ENCODE data around the gene TMEM259.

Gene TMEM259

DNA sequence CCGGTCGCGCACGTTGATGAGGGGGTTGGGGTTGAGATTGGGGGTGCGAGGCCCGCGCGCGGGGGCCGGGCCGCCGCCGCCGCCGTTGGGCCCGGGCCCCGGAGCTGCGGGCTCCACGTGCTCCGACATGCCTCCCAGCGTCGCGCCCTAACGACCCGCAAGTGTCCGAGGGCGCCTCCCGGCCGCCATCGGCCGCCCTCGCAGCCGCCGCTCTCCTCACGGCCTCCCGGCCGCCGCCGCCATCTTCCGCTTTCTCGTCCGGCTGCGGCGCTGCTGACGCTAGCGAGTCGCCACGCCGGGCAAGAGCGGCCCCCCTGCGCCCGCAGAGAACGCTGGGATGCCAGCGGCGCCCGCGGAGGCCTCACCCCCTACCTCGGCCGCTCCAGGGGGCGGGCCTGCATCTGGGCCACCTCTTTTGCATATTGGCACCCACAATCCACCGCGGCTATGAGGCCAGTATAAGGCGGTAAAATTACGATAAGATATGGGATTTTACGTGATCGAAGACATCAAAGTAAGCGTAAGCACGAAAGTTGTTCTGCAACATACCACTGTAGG is at the start of gene TMEM259:
Gene TMEM259, minus strand, starts transcription at position 256 of the 558 bp plus-strand sequence. Its CDS starts 127 bp downstream, at position 129.
- peak; percentile 97 for DNase-seq

DNA sequence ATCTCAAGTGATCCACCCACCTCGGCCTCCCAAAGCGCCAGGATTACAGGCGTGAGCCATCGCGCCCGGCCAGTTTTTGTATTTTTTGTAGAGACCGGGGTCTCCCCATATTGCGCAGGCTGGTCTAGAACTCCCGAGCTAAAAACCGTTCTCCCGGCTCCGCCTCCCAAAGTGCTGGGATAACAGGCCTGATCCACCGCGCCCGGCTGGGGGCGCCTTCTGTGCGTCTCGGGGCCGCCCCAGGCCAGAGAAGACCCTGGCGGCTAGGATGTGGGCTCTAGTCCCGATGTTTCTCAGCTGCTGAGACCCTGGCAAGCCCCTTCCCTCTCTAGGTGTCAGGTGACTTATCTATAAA is 49.6 kb upstream of the TMEM259 start:
- DNase-seq = no peak

DNA sequence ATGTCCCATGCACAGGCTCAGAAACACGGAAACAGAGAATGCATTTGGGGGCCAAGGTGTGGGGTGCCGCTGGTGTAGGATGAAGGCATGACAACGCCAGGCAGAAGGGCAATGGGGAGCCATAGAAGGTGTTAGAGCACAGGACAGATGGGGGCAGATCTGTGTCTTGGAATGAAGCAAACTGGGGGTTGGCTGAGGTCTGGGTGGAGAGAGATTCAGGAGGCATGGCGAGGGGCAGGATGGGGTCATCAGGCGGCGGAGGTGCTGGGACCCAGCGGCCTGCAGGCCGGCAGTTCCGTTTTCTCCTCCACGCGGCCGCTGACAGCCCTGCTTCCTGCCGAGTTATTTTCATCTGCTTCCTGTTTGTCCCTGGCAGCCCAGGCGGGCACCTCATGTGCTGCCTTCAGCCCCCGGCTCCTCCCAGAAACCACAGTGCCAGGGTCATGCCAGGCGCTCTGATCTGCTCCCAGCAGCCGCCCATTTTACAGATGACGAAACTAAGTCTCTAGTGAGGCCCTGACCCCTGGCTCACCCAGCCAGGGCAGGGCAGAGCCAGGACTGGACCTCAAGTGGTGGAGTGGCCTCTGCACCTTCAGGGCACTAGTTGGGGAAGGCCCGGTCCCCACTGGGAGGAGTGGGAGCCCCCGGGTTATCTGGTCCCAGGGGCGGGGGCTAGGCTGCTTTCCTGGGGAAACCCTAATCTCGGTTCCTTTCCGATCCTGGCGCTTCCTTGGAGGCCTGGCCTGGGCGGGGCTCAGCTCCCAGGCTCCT is 48.3 kb upstream of the TMEM259 start:
- DNase-seq = peak; percentile 60

DNA sequence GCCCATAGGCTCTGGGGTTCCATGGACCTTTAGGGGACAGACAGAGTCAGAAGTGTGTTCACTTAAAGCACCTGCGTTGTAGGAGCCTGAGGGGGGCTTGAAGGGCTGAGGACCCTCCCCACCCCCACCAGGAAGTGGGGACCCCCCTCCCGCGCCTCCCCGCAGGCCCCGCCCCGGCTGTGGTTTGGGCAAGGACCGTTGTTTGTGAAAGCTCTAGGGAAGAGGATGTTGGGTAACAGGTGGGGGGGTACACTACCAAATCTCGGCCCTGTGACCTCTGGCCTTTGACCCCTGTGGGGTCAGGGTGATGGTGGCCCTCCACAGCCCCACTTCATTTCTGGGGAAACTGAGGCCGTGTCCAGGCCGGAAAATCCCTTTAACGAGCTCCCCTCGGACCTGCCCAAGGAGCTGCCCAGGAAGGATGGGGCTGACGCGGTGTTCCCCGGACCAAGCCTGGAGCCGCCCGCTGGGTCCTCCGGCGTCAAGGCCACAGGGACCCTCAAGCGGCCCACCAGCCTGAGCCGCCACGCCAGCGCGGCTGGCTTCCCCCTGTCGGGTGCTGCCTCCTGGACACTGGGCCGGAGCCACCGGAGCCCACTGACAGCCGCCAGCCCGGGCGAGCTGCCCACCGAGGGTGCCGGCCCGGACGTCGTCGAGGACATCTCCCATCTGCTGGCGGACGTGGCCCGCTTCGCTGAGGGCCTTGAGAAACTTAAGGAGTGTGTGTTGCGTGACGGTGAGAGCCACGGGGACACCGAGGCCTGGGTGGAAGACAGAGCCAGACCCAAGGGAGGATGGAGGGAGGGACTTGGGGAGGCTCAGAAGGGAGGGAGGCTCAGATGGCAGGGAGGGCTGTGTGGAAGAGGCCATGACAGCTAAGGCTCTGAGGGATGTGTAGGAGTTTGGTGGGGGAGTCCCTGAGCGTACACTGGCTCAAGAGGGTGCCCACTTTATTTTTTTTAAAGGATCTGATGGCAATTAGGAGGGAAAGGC is 47.4 kb upstream of the TMEM259 start:
- peak; percentile 72 for DNase-seq

DNA sequence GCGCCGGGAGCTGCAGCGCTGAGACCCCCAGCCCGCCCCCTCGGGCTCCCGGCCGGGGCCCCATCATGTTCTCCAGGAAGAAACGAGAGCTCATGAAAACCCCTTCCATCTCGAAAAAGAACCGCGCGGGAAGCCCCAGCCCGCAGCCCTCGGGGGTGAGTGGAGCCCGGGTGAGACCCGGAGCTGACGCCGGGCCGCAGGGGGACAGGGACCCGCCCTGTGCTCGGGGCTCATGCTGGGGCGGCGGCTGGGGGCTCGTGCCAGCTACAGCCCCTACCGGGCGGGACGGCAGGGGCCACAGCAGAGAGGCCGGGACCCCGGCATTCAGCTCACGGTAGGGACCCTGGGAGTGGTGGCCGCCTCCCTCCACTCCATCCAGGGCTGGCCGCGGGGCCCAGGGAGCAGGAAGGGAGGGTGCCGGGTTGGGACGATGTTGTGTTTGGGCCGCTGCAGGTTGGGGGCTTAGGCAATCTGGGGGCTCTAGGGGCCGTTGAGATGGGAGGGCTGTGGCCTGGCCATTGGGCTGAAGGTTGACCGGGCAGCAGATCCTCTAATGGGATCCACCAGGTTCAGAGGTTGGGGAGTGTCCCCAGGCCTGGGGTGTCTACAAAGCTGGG is 46.5 kb upstream of the TMEM259 start:
- DNase-seq = no peak

DNA sequence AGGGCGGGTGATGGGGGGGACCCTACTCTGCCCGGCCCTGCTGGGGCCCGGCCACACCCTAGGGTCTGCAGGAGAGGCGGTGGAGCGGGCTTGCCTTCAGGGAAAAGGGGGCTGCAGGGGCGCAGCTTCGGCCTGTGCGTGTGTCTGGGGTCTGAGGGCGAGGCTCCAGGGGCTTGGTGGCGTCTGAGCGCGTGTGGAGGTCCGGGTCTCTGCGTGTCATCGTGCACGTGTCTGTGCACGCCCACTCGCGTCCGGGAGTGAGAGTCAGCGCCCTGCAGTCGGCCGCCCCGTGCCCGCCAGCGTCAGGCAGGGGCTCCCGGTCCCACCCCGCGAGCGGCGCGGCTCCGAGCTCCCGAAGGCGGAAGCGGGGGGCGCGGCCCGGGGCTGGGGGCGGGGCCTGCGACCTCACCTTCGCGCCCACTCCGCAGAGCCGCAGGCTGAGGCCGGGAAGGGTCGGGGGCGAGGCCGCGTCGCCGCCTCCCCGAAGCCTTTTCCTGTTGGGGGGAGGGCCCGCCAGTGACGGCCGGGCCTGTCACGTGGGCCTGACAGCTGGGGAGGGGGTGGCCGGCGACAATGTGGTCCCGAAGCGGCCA is 45.9 kb upstream of the TMEM259 start, which contains the start of gene ARHGAP45:
Gene ARHGAP45, plus strand, starts transcription at position 420 of the 593 bp plus-strand sequence. CDS start 239 bp downstream, outside the sequence.
- DNase-seq = peak; percentile 89

DNA sequence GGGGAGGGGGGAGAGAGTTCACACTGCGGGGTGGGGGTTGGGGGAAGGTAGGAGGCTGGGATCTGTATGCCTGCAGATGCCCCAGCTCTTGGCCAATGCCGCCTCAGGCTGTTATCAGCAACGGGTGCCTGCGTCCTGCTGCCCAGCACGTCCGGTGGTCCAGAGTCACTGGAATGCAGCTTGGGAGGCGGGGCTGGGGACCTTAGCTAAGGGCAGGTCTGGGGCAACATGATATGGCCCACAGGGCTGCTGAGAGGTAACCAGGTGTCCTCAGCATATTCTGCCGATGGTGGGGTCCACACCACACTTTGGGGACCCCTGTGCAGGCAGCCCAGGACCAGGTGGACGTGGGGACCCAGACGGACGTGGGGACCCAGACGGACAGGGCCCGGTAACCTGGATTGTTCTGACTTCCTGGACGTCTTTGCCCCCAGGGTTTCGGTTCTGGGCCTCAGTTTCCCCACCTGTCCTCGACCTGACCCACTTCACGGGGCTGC is 45.4 kb upstream of the TMEM259 start:
- DNase-seq = no peak

DNA sequence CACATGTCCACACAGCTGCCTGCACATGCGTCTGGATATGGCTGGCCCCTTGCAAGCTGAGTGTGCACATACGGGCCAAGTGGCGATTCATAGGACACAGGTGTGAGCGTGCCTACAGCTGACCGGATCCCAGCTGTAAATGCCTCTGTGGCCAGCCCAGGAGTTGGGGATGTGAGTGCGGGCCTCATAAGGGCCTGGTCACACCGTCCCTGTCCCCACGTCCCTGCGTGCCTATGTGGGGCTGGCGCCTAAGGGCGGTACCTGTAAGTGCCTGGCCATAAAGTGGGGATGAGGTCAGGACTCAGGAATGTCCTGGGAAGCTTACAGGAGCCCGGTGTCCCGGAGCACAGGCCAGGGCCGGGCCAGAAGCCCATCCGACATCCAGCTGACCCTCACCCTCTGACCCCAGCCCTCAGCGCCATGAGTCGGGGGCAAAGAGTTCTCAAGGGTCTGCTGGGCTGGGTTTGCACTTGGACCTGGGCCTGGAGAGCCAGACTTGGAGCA is 44.7 kb upstream of the TMEM259 start:
- DNase-seq = no peak

DNA sequence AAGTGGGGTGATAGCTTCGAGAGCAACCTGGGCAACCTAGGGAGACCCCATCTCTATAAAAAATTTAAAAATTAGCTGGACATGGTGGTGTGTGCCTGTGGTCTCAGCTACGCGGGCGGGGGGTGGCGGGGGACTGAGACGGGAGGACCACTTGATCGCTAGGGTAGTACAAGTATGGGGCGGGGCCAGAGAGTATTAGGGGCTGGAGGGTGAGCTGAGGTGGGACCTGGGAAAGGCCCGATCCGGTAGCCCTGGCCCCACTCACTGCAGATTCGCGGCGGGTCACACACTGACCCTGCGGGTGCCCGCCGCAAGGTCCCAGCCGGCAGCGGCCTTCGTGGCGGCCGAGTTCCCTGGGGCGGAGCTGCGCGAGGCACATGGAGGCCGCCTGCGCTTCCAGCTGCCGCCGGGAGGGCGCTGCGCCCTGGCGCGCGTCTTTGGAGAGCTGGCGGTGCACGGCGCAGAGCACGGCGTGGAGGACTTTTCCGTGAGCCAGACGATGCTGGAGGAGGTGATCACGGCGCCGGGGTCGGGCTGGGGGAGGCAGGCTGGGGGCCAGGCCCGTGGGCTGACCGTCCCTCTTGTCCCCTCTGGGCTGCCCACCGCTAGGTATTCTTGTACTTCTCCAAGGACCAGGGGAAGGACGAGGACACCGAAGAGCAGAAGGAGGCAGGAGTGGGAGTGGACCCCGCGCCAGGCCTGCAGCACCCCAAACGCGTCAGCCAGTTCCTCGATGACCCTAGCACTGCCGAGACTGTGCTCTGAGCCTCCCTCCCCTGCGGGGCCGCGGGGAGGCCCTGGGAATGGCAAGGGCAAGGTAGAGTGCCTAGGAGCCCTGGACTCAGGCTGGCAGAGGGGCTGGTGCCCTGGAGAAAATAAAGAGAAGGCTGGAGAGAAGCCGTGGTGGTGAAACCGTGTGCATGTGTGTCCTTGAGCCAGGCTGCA is 44.0 kb upstream of the TMEM259 start:
- DNase-seq = peak; percentile 76

DNA sequence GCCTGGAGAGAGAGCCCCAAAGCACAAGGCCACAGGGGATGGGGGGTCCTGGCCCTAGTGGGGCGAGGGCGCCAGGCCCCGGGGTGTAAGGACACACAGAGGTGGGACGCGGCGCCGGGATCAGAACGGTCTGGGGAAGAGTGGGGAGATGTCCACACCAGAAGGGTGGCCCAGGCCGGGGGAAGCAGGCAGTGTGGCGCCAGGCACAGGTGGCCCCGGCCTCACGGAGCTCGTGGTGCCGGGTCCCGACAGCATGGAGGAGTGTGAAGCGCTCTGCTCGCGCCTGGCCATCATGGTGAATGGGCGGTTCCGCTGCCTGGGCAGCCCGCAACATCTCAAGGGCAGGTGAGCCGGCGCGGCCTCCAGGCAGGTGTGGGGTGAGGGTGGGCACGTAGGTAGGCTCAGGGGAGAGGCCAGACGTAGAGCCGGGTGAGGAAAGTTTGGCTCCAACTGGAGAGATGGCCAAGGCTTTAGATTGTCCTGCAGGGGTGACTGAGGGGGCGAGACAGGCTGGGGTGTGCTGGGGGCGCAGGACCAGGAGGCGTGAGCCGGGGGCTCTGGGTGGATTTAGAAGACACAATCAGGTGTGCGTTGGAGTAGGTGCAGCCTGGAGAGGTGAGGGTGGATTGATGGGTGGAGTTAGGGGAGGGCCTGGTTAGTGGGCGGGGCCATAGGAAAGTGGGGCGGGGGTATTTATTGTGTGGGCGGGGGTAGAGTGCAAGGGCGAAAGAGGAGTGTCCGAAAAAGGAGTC is 43.2 kb upstream of the TMEM259 start:
- no peak for DNase-seq

DNA sequence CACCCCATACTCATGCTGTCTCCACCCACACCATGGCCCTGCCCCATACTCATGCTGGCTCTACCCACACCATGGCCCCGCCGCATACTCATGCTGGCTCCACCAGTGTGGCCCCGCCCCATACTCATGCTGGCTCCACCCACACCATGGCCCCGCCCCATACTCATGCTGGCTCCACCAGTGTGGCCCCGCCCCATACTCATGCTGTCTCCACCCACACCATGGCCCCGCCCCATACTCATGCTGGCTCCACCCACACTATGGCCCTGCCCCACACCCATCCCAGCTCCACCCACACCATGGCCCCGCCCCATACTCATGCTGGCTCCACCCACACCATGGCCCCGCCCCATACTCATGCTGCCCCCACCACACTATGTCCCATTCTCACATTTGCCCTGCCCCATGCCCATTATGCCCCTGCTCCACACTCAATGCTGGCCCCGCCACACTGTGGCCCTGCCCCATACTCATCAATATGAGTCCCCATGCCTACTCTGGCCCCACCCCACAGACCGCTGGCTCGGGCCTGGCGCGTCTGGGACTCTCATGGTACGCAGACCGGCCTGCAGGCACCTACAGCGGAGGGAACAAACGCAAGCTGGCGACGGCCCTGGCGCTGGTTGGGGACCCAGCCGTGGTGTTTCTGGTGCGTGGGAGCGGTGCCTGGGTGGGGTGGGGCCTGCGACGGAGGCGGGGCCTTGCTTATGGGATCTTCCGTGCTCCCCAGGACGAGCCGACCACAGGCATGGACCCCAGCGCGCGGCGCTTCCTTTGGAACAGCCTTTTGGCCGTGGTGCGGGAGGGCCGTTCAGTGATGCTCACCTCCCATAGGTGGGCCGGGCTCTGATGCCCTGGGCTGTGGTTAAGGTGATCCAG is 42.3 kb upstream of the TMEM259 start:
- DNase-seq = no peak

DNA sequence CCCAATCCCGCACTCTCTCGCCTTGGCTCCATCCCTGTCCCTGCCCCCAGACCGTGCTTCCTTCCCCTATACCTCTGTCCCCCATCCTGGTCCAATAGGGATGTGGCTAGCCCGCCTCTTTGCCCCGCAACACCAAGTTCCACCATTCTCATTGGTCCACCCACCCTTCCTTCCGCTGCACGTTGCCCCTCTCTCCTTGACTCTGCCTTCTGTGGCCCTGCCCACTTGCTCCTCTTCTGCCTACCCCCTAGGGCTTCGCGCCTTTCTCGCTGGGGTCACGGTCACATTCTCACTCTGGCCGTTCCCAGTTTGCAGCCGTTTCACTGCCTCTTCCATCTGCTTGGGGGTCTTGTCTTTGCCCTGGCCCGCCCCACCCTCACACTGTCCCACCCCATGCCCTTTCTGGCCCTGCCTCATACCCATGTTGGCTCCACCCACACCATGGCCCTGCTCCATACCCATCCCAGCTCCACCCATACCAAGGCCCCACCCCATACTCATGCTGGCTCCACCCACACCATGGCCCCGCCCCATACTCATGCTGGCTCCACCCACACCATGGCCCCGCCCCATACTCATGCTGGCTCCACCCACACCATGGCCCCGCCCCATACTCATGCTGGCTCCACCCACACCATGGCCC is 41.6 kb upstream of the TMEM259 start:
- no peak for DNase-seq

DNA sequence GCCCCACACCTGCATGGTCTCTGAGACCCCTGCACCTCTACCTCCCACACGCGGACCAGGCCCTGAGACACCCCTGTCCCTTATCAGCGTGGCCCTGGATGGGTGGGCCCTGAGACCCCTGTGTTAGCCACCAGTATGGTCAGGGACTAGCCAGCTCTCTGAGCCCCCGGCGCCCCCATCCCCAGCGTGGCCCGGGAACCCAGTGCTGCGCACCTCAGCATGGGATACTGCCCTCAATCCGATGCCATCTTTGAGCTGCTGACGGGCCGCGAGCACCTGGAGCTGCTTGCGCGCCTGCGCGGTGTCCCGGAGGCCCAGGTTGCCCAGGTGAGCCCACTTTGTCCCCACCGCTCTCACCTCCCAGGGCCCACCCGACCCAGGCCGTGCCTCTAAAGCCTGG is 41.1 kb upstream of the TMEM259 start:
- no peak for DNase-seq

DNA sequence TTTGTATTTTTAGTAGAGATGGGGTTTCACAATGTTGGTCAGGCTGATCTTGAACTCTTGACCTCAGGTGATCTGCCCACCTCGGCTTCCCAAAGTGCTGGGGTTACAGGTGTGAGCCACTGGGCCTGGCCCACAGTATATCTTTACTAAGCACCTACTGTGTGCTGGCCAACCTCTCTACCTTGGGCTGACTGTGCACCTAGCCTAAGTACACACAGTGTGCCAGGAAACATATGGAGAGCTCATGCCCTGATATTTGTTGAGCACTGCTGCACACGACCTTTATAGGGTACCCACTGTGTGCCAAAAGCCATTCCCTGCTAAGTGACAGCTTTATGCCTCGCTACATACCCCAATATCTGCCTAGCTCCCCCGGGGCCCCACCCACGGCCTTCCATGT is 39.8 kb upstream of the TMEM259 start:
- no peak for DNase-seq

DNA sequence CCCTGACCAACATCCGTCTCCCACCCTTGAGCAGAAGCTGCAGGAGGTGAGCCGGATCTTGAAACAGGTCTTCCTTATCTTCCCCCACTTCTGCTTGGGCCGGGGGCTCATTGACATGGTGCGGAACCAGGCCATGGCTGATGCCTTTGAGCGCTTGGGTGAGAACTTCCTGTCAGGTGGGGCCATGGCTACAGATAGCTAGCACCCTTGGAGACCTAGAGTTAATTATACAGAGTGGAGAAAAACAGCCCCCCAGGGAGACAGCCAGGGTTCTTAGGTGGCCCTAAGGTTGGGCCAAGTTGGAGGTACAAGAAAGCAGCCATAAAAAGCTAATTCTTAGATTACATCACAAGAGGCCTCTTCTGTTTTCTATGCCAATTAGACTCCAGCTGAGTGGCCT is 37.2 kb upstream of the TMEM259 start:
- no peak for DNase-seq

DNA sequence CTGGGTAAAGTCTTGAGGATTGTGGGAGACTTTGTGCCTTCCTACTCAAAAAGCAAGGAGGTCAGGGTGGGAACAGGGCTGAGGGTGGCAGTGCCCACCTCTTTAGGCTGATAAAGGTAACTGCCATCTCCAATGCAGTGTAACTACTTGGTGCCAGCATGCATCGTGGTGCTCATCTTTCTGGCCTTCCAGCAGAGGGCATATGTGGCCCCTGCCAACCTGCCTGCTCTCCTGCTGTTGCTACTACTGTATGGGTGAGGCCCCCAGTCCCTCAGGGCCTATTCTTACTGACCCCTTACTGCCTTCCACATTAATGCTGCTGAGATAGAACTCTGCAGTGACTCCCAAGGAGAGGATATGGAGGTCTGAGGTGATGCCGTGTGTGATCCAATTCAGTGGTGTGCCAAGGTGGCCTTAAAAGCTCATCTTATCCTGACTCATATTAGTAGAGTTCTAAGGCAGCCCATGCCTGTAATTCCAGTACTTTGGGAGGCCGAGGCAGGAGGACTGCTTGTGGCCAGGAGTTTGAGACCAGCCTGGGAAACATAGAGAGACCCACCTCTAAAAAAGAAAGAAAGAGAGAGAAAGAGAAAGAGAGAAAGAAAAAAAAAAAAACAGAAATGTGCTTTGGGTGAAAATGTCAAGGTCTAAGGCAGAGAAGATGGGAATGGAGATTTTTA is 36.4 kb upstream of the TMEM259 start:
- DNase-seq = no peak

DNA sequence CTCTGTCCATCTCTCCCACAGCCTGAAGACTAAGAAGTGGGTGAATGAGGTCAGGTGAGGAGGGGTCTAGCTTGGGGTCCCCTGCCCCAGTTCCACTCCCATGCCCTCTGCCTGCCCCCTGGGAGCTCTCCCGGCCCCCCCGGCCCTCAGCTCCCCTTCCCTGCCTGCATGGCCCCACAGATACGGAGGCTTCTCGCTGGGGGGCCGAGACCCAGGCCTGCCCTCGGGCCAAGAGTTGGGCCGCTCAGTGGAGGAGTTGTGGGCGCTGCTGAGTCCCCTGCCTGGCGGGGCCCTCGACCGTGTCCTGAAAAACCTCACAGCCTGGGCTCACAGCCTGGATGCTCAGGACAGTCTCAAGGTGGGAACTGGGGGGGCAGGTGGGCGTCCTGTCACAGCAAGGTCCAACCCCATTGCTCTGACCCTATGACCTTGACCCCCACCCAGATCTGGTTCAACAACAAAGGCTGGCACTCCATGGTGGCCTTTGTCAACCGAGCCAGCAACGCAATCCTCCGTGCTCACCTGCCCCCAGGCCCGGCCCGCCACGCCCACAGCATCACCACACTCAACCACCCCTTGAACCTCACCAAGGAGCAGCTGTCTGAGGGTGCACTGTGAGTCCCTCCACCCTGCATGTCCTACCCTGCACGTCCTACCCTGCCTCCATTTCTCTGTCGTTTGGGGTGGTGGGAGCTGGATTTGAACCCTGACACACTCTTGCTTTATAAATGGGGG is 35.1 kb upstream of the TMEM259 start:
- no peak for DNase-seq

Data from activated CD8-positive, alpha-beta memory T cell treated with anti-CD3 and anti-CD28 coated beads, Interleukin-2, amount 50 U/mL, for 4 hours (primary cell).